ENCODE measurements around the gene SLC6A16. TPM values are rescaled to one million over a fixed set of nuclear protein-coding genes. Genes with fewer than 3 reads are reported as not detected.
"Not testable (repeated sequence)": the region's sequence is repeated elsewhere in the genome, so short reads cannot be mapped to it uniquely, and the experiment has no call there.

The SLC6A16 gene
- total RNA-seq, 1 experiment from 2014 or later: 5.0 TPM

DNA sequence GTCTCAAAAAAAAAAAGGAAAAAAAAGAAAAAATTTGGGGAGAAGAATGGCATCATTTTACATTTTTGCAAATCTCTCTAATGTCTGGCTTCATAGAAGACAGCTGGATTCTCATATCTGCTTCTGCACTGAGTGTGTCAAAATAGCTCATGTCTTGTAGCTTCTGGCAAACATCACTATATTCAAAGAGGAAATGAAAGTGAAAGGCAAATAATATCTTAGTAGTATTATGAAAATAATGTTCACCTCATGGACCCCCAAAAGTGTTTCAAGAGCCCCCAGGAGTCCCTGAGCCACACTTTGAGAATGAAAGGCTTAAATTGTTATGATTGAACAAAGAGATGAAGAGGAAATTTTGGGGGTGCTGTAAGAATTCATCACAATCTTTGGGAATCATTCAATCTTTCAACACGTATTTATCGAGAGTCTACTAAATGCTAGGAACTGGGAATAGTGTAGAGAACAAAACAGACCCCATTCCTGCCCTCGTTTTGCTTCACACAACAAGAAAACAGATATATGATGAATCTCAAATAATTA, 1.2 kb upstream of the SLC6A16 start:
- intact Hi-C loops (cut with micrococcal nuclease): loop anchor here (5.0 kb wide), 1 partner anchor 54 kb away; no protein-coding TSS in a partner anchor
- ATAC-seq (no peak), DNase-seq (ENCODE audit: low read depth, low spot score) (no peak)
- H3K27ac ChIP-seq (ENCODE audit: low read depth, low read length): no peak overlapping the region
- no peak overlapping the region for H2AFZ ChIP-seq (ENCODE audit: low read depth, low read length, poor library complexity, severe bottlenecking)
- ChIA-PET RAD21 (ENCODE audit: low non-redundant PET in 1 of 2, low total read pairs in 2 of 2, uncharacterized antibody in 2 of 2, unreplicated experiment in 2 of 2) (no interaction called here), CTCF (no interaction called here), POLR2A (interaction anchor here (0.9 kb wide), 1 partner anchor 127 kb away, joined by 3 read pairs; the partner anchor contains the start of gene ALDH16A1)
- no peak overlapping the region for H3K9ac ChIP-seq (ENCODE audit: low read length)
- no TSS peak for BruUV-seq (replicated peaks)
- no peaks in the 10 kb centered on the region for H3K4me1 ChIP-seq (ENCODE audit: control insufficient read depth in 1 of 2, insufficient read depth in 2 of 2, low read length in 2 of 2)
- H3K9me3 ChIP-seq (ENCODE audit: control insufficient read depth in 1 of 2, insufficient read depth in 1 of 2, low read depth in 1 of 2, low read length in 2 of 2): peaks cover 0 to 10% of the 10 kb centered on the region in 2 experiments; a peak in 2 of 4 replicates
- H3K4me2 ChIP-seq (ENCODE audit: low read length): no peak overlapping the region
- H3K9me2 ChIP-seq (ENCODE audit: insufficient read depth): no peaks in the 10 kb centered on the region
- peaks cover 0 to 4% of the 10 kb centered on the region in 2 experiments; a peak in 2 of 4 replicates for H3K36me3 ChIP-seq (ENCODE audit: control insufficient read depth in 1 of 2, insufficient read depth in 2 of 2, low read length in 2 of 2)
- H4K20me1 ChIP-seq (ENCODE audit: insufficient read depth): no peaks in the 10 kb centered on the region
- H3K4me3 ChIP-seq (replicated peaks in 1 of 2; ENCODE audit: low read depth in 1 of 2, low read length in 2 of 2): no peak overlapping the region
- no peaks in the 10 kb centered on the region for H3K27me3 ChIP-seq (ENCODE audit: insufficient read depth, low read length)
- H3K79me2 ChIP-seq (ENCODE audit: insufficient read depth, low read length): no peaks in the 10 kb centered on the region
- TF ChIP-seq EGR1 (IDR thresholded peaks at IDR 0.05; ENCODE audit: low read depth) (no peak), CEBPB (IDR thresholded peaks at IDR 0.05; ENCODE audit: low read depth) (no peak), ZNF274 (IDR thresholded peaks at IDR 0.05; ENCODE audit: low read depth, low read length) (no peak), YY1 (IDR thresholded peaks at IDR 0.05; ENCODE audit: extremely low read depth, insufficient replicate concordance, low read depth, low read length) (no peak), SP1 (IDR thresholded peaks at IDR 0.05; ENCODE audit: low read depth) (no peak), ZFX (IDR thresholded peaks at IDR 0.05) (no peak), RAD21 (IDR thresholded peaks at IDR 0.05; ENCODE audit: low read depth) (no peak)
- TF ChIP-seq, protein P1, sequence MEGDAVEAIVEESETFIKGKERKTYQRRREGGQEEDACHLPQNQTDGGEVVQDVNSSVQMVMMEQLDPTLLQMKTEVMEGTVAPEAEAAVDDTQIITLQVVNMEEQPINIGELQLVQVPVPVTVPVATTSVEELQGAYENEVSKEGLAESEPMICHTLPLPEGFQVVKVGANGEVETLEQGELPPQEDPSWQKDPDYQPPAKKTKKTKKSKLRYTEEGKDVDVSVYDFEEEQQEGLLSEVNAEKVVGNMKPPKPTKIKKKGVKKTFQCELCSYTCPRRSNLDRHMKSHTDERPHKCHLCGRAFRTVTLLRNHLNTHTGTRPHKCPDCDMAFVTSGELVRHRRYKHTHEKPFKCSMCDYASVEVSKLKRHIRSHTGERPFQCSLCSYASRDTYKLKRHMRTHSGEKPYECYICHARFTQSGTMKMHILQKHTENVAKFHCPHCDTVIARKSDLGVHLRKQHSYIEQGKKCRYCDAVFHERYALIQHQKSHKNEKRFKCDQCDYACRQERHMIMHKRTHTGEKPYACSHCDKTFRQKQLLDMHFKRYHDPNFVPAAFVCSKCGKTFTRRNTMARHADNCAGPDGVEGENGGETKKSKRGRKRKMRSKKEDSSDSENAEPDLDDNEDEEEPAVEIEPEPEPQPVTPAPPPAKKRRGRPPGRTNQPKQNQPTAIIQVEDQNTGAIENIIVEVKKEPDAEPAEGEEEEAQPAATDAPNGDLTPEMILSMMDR (IDR thresholded peaks at IDR 0.05 in 2 of 3, conservative IDR thresholded peaks at IDR 0.05 in 1 of 3; ENCODE audit: borderline replicate concordance in 1 of 3, insufficient read depth in 1 of 3, low read depth in 2 of 3, low read length in 2 of 3): no peak
- TF ChIP-seq, protein P2, sequence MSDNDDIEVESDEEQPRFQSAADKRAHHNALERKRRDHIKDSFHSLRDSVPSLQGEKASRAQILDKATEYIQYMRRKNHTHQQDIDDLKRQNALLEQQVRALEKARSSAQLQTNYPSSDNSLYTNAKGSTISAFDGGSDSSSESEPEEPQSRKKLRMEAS (IDR thresholded peaks at IDR 0.05): no peak

DNA sequence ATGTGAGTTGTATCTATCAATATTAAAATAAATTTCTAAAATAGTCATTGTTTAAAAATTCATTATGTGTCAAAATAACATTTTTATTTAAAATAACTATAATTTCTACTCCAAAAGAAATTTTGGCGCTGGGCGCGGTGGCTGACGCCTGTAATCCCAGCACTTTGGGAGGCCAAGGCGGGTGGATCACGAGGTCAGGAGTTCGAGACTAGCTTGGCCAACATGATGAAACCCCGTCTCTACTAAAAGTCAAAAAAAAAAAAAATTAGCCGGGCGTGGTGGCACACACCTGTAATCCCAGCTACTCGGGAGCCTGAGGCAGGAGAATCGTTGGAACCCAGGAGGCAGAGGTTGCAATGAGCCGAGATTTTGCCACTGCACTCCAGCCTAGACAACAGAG, 765 bp upstream of the SLC6A16 start:
- POLR2A ChIA-PET: interaction anchor here (0.9 kb wide), 1 partner anchor 127 kb away, joined by 3 read pairs; the partner anchor contains the start of gene ALDH16A1
- CTCF ChIA-PET; H4K20me1 ChIP-seq (ENCODE audit: insufficient read depth); H3K4me3 ChIP-seq (replicated peaks in 1 of 2; ENCODE audit: low read depth in 1 of 2, low read length in 2 of 2); BruUV-seq (replicated peaks); ATAC-seq; H3K4me1 ChIP-seq (ENCODE audit: control insufficient read depth in 1 of 2, insufficient read depth in 2 of 2, low read length in 2 of 2); H3K9ac ChIP-seq (ENCODE audit: low read length); H3K79me2 ChIP-seq (ENCODE audit: insufficient read depth, low read length); H3K27me3 ChIP-seq (ENCODE audit: insufficient read depth, low read length); DNase-seq (ENCODE audit: low read depth, low spot score); H3K9me2 ChIP-seq (ENCODE audit: insufficient read depth); H3K4me2 ChIP-seq (ENCODE audit: low read length); H3K27ac ChIP-seq (ENCODE audit: low read depth, low read length); H2AFZ ChIP-seq (ENCODE audit: low read depth, low read length, poor library complexity, severe bottlenecking); RAD21 ChIA-PET (ENCODE audit: low non-redundant PET in 1 of 2, low total read pairs in 2 of 2, uncharacterized antibody in 2 of 2, unreplicated experiment in 2 of 2); H3K36me3 ChIP-seq (ENCODE audit: control insufficient read depth in 1 of 2, insufficient read depth in 2 of 2, low read length in 2 of 2): not testable (repeated sequence)
- H3K9me3 ChIP-seq (ENCODE audit: control insufficient read depth in 1 of 2, insufficient read depth in 1 of 2, low read depth in 1 of 2, low read length in 2 of 2): peaks cover 0 to 15% of the 10 kb centered on the region in 2 experiments; a peak in 2 of 4 replicates
- intact Hi-C loops (cut with micrococcal nuclease): loop anchor here (5.0 kb wide), 1 partner anchor 53 kb away; no protein-coding TSS in a partner anchor

Measured in HCT116 (cell line).